Muscle of back (tissue), 11 donors: ENCODE results near the gene ARHGEF39. TPM values are rescaled to one million over a fixed set of nuclear protein-coding genes. Genes with fewer than 3 reads are reported as not detected.
"Not testable (repeated sequence)": the region's sequence is repeated elsewhere in the genome, so short reads cannot be mapped to it uniquely, and the experiment has no call there.

Source experiments
- DNase-seq, 3 donors: peaks; one replicate each; pipeline versions ENCODE4 v3.0.0 to v3.0.0-alpha.2; 2013
- polyA plus RNA-seq, 10 donors: library from polyadenylated mRNA; unstranded; fragments of 120-200 nt; gene quantifications; one replicate each; pipeline ENCODE4 v1.2.1, GENCODE V29; 2013; ENCODE audit not compliant: insufficient read length in 10 of 10

Gene ARHGEF39
- polyA plus RNA-seq, 10 donors: 2.6 to 6.7 (median 5.2) TPM

GRCh38 chr9:35619800-35620158 lies 45.2 kb downstream of the ARHGEF39 start:
- DNase-seq: no peak

- DNase-seq: no peak
These were observed 45.9 kb downstream of the ARHGEF39 start for GRCh38 chr9:35618854-35619799.

- no peak for DNase-seq
These were observed 46.7 kb downstream of the ARHGEF39 start, which contains the start of gene CD72 for GRCh38 chr9:35618325-35618727. Gene CD72 (minus strand): TSS chr9:35618413. CDS start chr9:35618303, 110 bp downstream.

- no peak for DNase-seq
These were observed 47.4 kb downstream of the ARHGEF39 start for GRCh38 chr9:35617548-35617947.

GRCh38 chr9:35616681-35617459 lies 48.1 kb downstream of the ARHGEF39 start:
- DNase-seq: peak in 1 of 3 donors; percentile 69

GRCh38 chr9:35615981-35616680 lies 48.9 kb downstream of the ARHGEF39 start:
- no peak for DNase-seq

GRCh38 chr9:35612843-35613242 lies 52.2 kb downstream of the ARHGEF39 start:
- no peak for DNase-seq

- not testable (repeated sequence) for DNase-seq
These were observed 52.9 kb downstream of the ARHGEF39 start for GRCh38 chr9:35612066-35612465.

- DNase-seq: peak in 1 of 3 donors; percentile 49
These were observed 53.7 kb downstream of the ARHGEF39 start for GRCh38 chr9:35611230-35611797.

- DNase-seq: no peak
These were observed 55.2 kb downstream of the ARHGEF39 start for GRCh38 chr9:35609820-35610163.

Other genes with a start within 250 kb of the ARHGEF39 start
- gene RUSC2, start 175.1 kb downstream of the ARHGEF39 start, polyA plus RNA-seq: 10 to 100 TPM; 42.8 to 61.2 (median 54.5) TPM
- 10 to 100 TPM; 30.3 to 41.7 (median 33.7) TPM for gene TESK1, start 59.9 kb downstream of the ARHGEF39 start, polyA plus RNA-seq
- 1 to 10 TPM; 1.1 to 3.1 (median 1.7) TPM for gene CD72, start 46.8 kb downstream of the ARHGEF39 start, polyA plus RNA-seq
- gene SIT1, start 14.3 kb downstream of the ARHGEF39 start, polyA plus RNA-seq: 1 to 10 TPM in 1 of 10 donors, under 1 TPM in 5, not detected in 4; 0.15 to 2.5 (median 0.33) TPM
- gene RMRP, start 7.2 kb downstream of the ARHGEF39 start, polyA plus RNA-seq: 1 to 10 TPM in 1 of 10 donors, not detected in 9; 7.1 TPM
- 10 to 100 TPM; 13.8 to 23.0 (median 17.6) TPM for gene CCDC107, start 6.9 kb downstream of the ARHGEF39 start, polyA plus RNA-seq
- gene CA9, start 8.7 kb upstream of the ARHGEF39 start, polyA plus RNA-seq: 1 to 10 TPM in 1 of 10 donors, under 1 TPM in 8, not detected in 1; 0.42 to 1.6 (median 0.82) TPM
- 1,000 to 10,000 TPM; 4,673 to 8,611 (median 7,912) TPM for gene TPM2, start 24.7 kb upstream of the ARHGEF39 start, polyA plus RNA-seq
- gene TLN1, start 67.0 kb upstream of the ARHGEF39 start, polyA plus RNA-seq: 100 to 1,000 TPM in 6 of 10 donors, 10 to 100 TPM in 4; 96.0 to 136 (median 108) TPM
- 10 to 100 TPM; 20.9 to 29.3 (median 25.4) TPM for gene CREB3, start 67.5 kb upstream of the ARHGEF39 start, polyA plus RNA-seq
- 10 to 100 TPM; 41.8 to 88.0 (median 62.3) TPM for gene GBA2, start 84.0 kb upstream of the ARHGEF39 start, polyA plus RNA-seq
- 10 to 100 TPM; 16.9 to 20.5 (median 19.3) TPM for gene RGP1, start 84.1 kb upstream of the ARHGEF39 start, polyA plus RNA-seq
- 1 to 10 TPM in 3 of 10 donors, not detected in 7; 1.3 to 1.6 (median 1.4) TPM for gene MSMP, start 89.1 kb upstream of the ARHGEF39 start, polyA plus RNA-seq
- gene NPR2, start 126.4 kb upstream of the ARHGEF39 start, polyA plus RNA-seq: 10 to 100 TPM; 21.0 to 31.5 (median 25.8) TPM
- gene SPAG8, start 147.1 kb upstream of the ARHGEF39 start, polyA plus RNA-seq: 1 to 10 TPM; 1.1 to 3.5 (median 1.8) TPM
- gene HINT2, start 149.8 kb upstream of the ARHGEF39 start, polyA plus RNA-seq: 10 to 100 TPM; 23.9 to 33.1 (median 30.3) TPM
- under 1 TPM in 8 of 10 donors, not detected in 2; 0.08 to 0.52 (median 0.21) TPM for gene FAM221B, start 163.5 kb upstream of the ARHGEF39 start, polyA plus RNA-seq
- 10 to 100 TPM; 14.0 to 21.2 (median 18.4) TPM for gene TMEM8B, start 164.0 kb upstream of the ARHGEF39 start, polyA plus RNA-seq
- under 1 TPM in 1 of 10 donors, not detected in 9; 0.12 TPM for gene OR13J1, start 205.2 kb upstream of the ARHGEF39 start, polyA plus RNA-seq
- 1 to 10 TPM in 8 of 10 donors, under 1 TPM in 2; 0.74 to 2.6 (median 1.7) TPM for gene HRCT1, start 241.0 kb upstream of the ARHGEF39 start, polyA plus RNA-seq
- gene SPAAR, start 244.3 kb upstream of the ARHGEF39 start, polyA plus RNA-seq: 1 to 10 TPM; 1.0 to 2.9 (median 1.7) TPM